HCT116 (cell line): ENCODE data around the gene LGALS7. TPM values are rescaled to one million over a fixed set of nuclear protein-coding genes. Genes with fewer than 3 reads are reported as not detected.

ENCODE experiments used
- ATAC-seq: fragments of 200-7000 bp; cut with Tn5 transposase; 2 replicates; pipeline ENCODE4 v1.9.1; 2020; ENCODE audit warnings: mild to moderate bottlenecking, moderate library complexity
- BruUV-seq: library from RNA; stranded (reverse); fragments of 400-500 nt; replicated peaks from 2 replicates; lab custom pipeline; 2021; lab: Mats Ljungman, UMichigan
- CTCF ChIA-PET: fragments of 300-600 bp; sonication (Branson Sonifier 250); formaldehyde crosslinking; loops from one replicate; lab custom pipeline; 2021; ENCODE audit warnings: antibody characterized with exemption; lab: Charles Lee
- POLR2A ChIA-PET: fragments of 300-600, 350-600 bp; sonication (Branson Sonifier 250); formaldehyde crosslinking; loops from one replicate; lab custom pipeline; 2021; ENCODE audit warnings: antibody characterized with exemption; lab: Charles Lee
- RAD21 ChIA-PET, 2 experiments: fragments of 300-600 bp; sonication (Branson Sonifier 250); formaldehyde crosslinking; loops; one replicate each; lab custom pipeline; 2023; ENCODE audit warnings: low total read pairs in 2 of 2; ENCODE audit not compliant: uncharacterized antibody in 2 of 2, unreplicated experiment in 2 of 2, low non-redundant PET in 1 of 2; lab: Charles Lee
- DNase-seq: peaks from one replicate; pipeline ENCODE4 v3.0.0-alpha.2; 2010; ENCODE audit warnings: low read depth, low spot score
- H2AFZ ChIP-seq: fragments of 200-600 bp; shearing (Covaris generic), sonication (generic); 2 replicates; pipeline ENCODE4 v1.6.1; 2017; ENCODE audit warnings: low read depth, mixed run types, mixed read lengths, antibody characterized with exemption, low read length; ENCODE audit not compliant: poor library complexity, severe bottlenecking
- H3K27ac ChIP-seq: 2 replicates; pipeline ENCODE4 v1.5.1; 2012; ENCODE audit warnings: low read depth, low read length
- H3K27me3 ChIP-seq: fragments of 200-600 bp; sonication (generic); 2 replicates; pipeline ENCODE4 v1.6.1; 2016; ENCODE audit warnings: mixed run types, low read length, mixed read lengths; ENCODE audit not compliant: insufficient read depth
- H3K36me3 ChIP-seq, 2 experiments: fragments of 200-500 bp in 1 of 2; fragments of 200-600 bp in 1 of 2; sonication (Bioruptor generic) in 1 of 2; sonication (generic) in 1 of 2; 2 replicates each; pipeline versions ENCODE4 v1.5.1 to v1.6.1; 2014 to 2016; ENCODE audit warnings: low read length in 2 of 2, inconsistent platforms in 1 of 2, mixed read lengths in 1 of 2, mixed run types in 1 of 2; ENCODE audit not compliant: insufficient read depth in 2 of 2, control insufficient read depth in 1 of 2
- H3K4me1 ChIP-seq, 2 experiments: fragments of 200-600 bp in 1 of 2; sonication (generic) in 1 of 2; 2 replicates each; pipeline versions ENCODE4 v1.5.1 to v1.6.1; 2012 to 2017; ENCODE audit warnings: low read length in 2 of 2, inconsistent platforms in 1 of 2, mild to moderate bottlenecking in 1 of 2, mixed read lengths in 1 of 2, mixed run types in 1 of 2, moderate library complexity in 1 of 2; ENCODE audit not compliant: insufficient read depth in 2 of 2, control insufficient read depth in 1 of 2
- H3K4me2 ChIP-seq: fragments of 200-600 bp; sonication (generic); 2 replicates; pipeline ENCODE4 v1.6.1; 2017; ENCODE audit warnings: mixed run types, low read length, mixed read lengths
- H3K4me3 ChIP-seq, 2 experiments: fragments of 200-600 bp in 1 of 2; sonication (generic) in 1 of 2; replicated peaks in 1 of 2; 2 replicates each; pipeline ENCODE4 v1.5.1; 2011 to 2016; ENCODE audit warnings: low read length in 2 of 2, control low read depth in 1 of 2, low read depth in 1 of 2, mild to moderate bottlenecking in 1 of 2, mixed read lengths in 1 of 2, mixed run types in 1 of 2
- H3K79me2 ChIP-seq: fragments of 200-600 bp; sonication (generic); 2 replicates; pipeline ENCODE4 v1.6.1; 2017; ENCODE audit warnings: mild to moderate bottlenecking, mixed run types, low read length, moderate library complexity, mixed read lengths; ENCODE audit not compliant: insufficient read depth
- H3K9ac ChIP-seq: fragments of 200-600 bp; sonication (generic); 2 replicates; pipeline ENCODE4 v1.6.1; 2016; ENCODE audit warnings: low read length, mixed read lengths
- H3K9me2 ChIP-seq: fragments of 200-600 bp; sonication (generic), shearing (Covaris generic); 2 replicates; pipeline ENCODE4 v1.6.1; 2017; ENCODE audit warnings: mixed run types, mild to moderate bottlenecking, moderate library complexity; ENCODE audit not compliant: insufficient read depth
- H3K9me3 ChIP-seq, 2 experiments: fragments of 200-500 bp in 1 of 2; fragments of 200-600 bp in 1 of 2; sonication (Bioruptor generic) in 1 of 2; sonication (generic) in 1 of 2; 2 replicates each; pipeline ENCODE4 v1.6.1; 2014 to 2017; ENCODE audit warnings: low read length in 2 of 2, mixed read lengths in 2 of 2, inconsistent platforms in 1 of 2, low read depth in 1 of 2, mild to moderate bottlenecking in 1 of 2, mixed run types in 1 of 2, moderate library complexity in 1 of 2; ENCODE audit not compliant: control insufficient read depth in 1 of 2, insufficient read depth in 1 of 2
- H4K20me1 ChIP-seq: fragments of 200-600 bp; sonication (generic), shearing (Covaris generic); 2 replicates; pipeline ENCODE4 v1.6.1; 2017; ENCODE audit warnings: mixed run types, mild to moderate bottlenecking, moderate library complexity; ENCODE audit not compliant: insufficient read depth
- ATF3 ChIP-seq: IDR thresholded peaks from 2 replicates; pipeline ENCODE4 v1.6.1; 2012
- EZH2 ChIP-seq: fragments of 200-600 bp; sonication (generic); IDR thresholded peaks from 2 replicates; pipeline ENCODE4 v1.6.1; 2017; ENCODE audit warnings: antibody characterized with exemption, mixed run types
- MAX ChIP-seq: IDR thresholded peaks from 2 replicates; pipeline ENCODE4 v1.6.1; 2012
- RAD21 ChIP-seq: IDR thresholded peaks from 2 replicates; pipeline ENCODE4 v1.6.1; 2012; ENCODE audit warnings: low read depth, mild to moderate bottlenecking
- SIN3A ChIP-seq: IDR thresholded peaks from 2 replicates; pipeline ENCODE4 v1.6.1; 2012; ENCODE audit warnings: low read depth
- SP1 ChIP-seq: IDR thresholded peaks from 2 replicates; pipeline ENCODE4 v1.6.1; 2012; ENCODE audit warnings: low read depth
- TCF7L2 ChIP-seq: IDR thresholded peaks from 2 replicates; pipeline ENCODE4 v1.7.0; 2011; ENCODE audit warnings: borderline replicate concordance, inconsistent platforms; ENCODE audit not compliant: insufficient read depth, insufficient read length; ENCODE audit errors: extremely low read depth
- ZBTB33 ChIP-seq: IDR thresholded peaks from 2 replicates; pipeline ENCODE4 v1.6.1; 2011; ENCODE audit warnings: mild to moderate bottlenecking, low read length, moderate library complexity; ENCODE audit not compliant: insufficient replicate concordance; ENCODE audit errors: extremely low read depth
- intact Hi-C: fragments of 100-400 bp; cut with micrococcal nuclease; formaldehyde crosslinking; loops from 2 replicates; pipeline ENCODE4 v1.10.0; 2022
- total RNA-seq: library from RNA; stranded (reverse); gene quantifications from one replicate; pipeline ENCODE4 v1.2.1, GENCODE V29; 2021; ENCODE audit not compliant: unreplicated experiment

LGALS7 gene
- total RNA-seq, 1 experiment from 2014 or later, result not detected

- H3K79me2 ChIP-seq, result no peaks in the 10 kb centered on the region
- POLR2A ChIA-PET, result no interaction called here
- no peaks in the 10 kb centered on the region for H4K20me1 ChIP-seq
- H3K4me2 ChIP-seq, result no peak overlapping the region
- no peak for DNase-seq
- CTCF ChIA-PET, result no interaction called here
- H3K27me3 ChIP-seq, result no peaks in the 10 kb centered on the region
- H3K36me3 ChIP-seq, result no peaks in the 10 kb centered on the region
- no peaks in the 10 kb centered on the region for H3K9me3 ChIP-seq
- H3K4me3 ChIP-seq, result no peak overlapping the region
- BruUV-seq, result no TSS peak
- intact Hi-C loops, result no loop called here
- no peak for TF ChIP-seq ATF3
- no peak for TF ChIP-seq TCF7L2
- no peak for TF ChIP-seq SIN3A
- no peak for TF ChIP-seq EZH2
- no peak for TF ChIP-seq MAX
- no peak for TF ChIP-seq SP1
- TF ChIP-seq ZBTB33, result no peak
- TF ChIP-seq RAD21, result no peak
- TF ChIP-seq, all 23 proteins: peak for 0
- Histone ChIP-seq H2AFZ (no peak overlapping the region), H3K9ac (no peak overlapping the region), H3K9me2 (no peaks in the 10 kb centered on the region), H3K27ac (no peak overlapping the region), H3K4me1 (no peaks in the 10 kb centered on the region)
- RAD21 ChIA-PET, result interaction anchor here in 1 of 2 experiments (0.6 kb wide), 1 partner anchor 8 kb away, joined by 3 read pairs; no protein-coding TSS in a partner anchor
- no peak for ATAC-seq
Measured at GRCh38 chr19:38744874-38745273, 28.4 kb downstream of the LGALS7 start.
